HEK293 (cell line): Measurements from ENCODE around the gene MPP4.

Experiments
- CTCF ChIA-PET: fragments of 350-600 bp; formaldehyde crosslinking; extraction: SDS; loops from one replicate; lab custom pipeline; 2021; ENCODE audit warnings: antibody characterized with exemption; lab: Yijun Ruan, JAX
- POLR2A ChIA-PET: fragments of 300-600 bp; formaldehyde crosslinking; extraction: SDS; loops from one replicate; lab custom pipeline; 2020; ENCODE audit warnings: antibody characterized with exemption, inconsistent platforms; lab: Yijun Ruan, JAX
- H3K27ac ChIP-seq: fragments of 200-500 bp; sonication (Bioruptor generic); 2 replicates; pipeline ENCODE4 v1.5.1; 2014; ENCODE audit warnings: low read depth, low read length, control low read depth, inconsistent platforms; ENCODE audit errors: extremely low read depth
- H3K36me3 ChIP-seq, 2 experiments: fragments of 200-500 bp in 1 of 2; sonication (Bioruptor generic) in 1 of 2; 1 replicate in 1 of 2; 2 replicates in 1 of 2; pipeline ENCODE4 v1.5.1; 2014 to 2017; ENCODE audit warnings: inconsistent platforms in 2 of 2, low read length in 2 of 2; ENCODE audit not compliant: control insufficient read depth in 2 of 2, insufficient read depth in 1 of 2
- H3K4me1 ChIP-seq: fragments of 200-500 bp; sonication (Bioruptor generic); 2 replicates; pipeline ENCODE4 v1.5.1; 2014; ENCODE audit warnings: mild to moderate bottlenecking, low read length, inconsistent platforms; ENCODE audit not compliant: control insufficient read depth, insufficient read depth
- H3K4me3 ChIP-seq: 2 replicates; pipeline ENCODE4 v1.5.1; 2011; ENCODE audit warnings: low read depth, mild to moderate bottlenecking, control low read depth, low read length, moderate library complexity
- H3K9me3 ChIP-seq: fragments of 200-500 bp; sonication (Bioruptor generic); 2 replicates; pipeline ENCODE4 v1.5.1; 2014; ENCODE audit warnings: low read depth, low read length, inconsistent platforms; ENCODE audit not compliant: control insufficient read depth, insufficient read depth
- GLIS2 ChIP-seq: fragments of 450-650 bp; formaldehyde crosslinking; IDR thresholded peaks from 2 replicates; pipeline ENCODE4 v1.5.1; 2016; ENCODE audit warnings: missing biosample characterization, missing genetic modification characterization
- HOXA7 ChIP-seq: sonication (generic); formaldehyde crosslinking; IDR thresholded peaks from 2 replicates; pipeline ENCODE4 v1.8.1; 2022; ENCODE audit warnings: missing genetic modification reagents, borderline replicate concordance
- IKZF3 ChIP-seq: fragments of 450-650 bp; IDR thresholded peaks from 2 replicates; pipeline ENCODE4 v1.5.0; 2018; ENCODE audit warnings: missing biosample characterization, mild to moderate bottlenecking, missing genetic modification characterization, moderate library complexity
- KLF16 ChIP-seq: fragments of 450-650 bp; formaldehyde crosslinking; IDR thresholded peaks from 2 replicates; pipeline ENCODE4 v1.5.1; 2017; ENCODE audit warnings: missing biosample characterization, missing genetic modification characterization
- KLF8 ChIP-seq: fragments of 450-650 bp; formaldehyde crosslinking; IDR thresholded peaks from 2 replicates; pipeline ENCODE4 v1.5.1; 2016; ENCODE audit warnings: missing biosample characterization, missing genetic modification characterization
- KLF9 ChIP-seq: fragments of 450-650 bp; formaldehyde crosslinking; IDR thresholded peaks from 2 replicates; pipeline ENCODE4 v1.5.1; 2016; ENCODE audit warnings: missing biosample characterization, missing genetic modification characterization, low read depth
- MYNN ChIP-seq: fragments of 450-650 bp; formaldehyde crosslinking; IDR thresholded peaks from 2 replicates; pipeline ENCODE4 v1.5.1; 2016; ENCODE audit warnings: missing biosample characterization, missing genetic modification characterization, borderline replicate concordance
- REPIN1 ChIP-seq: fragments of 450-650 bp; formaldehyde crosslinking; IDR thresholded peaks from 2 replicates; pipeline ENCODE4 v1.5.1; 2017; ENCODE audit warnings: missing biosample characterization, missing genetic modification characterization, low read depth
- SALL2 ChIP-seq: fragments of 450-650 bp; formaldehyde crosslinking; IDR thresholded peaks from 2 replicates; pipeline ENCODE4 v1.5.0; 2017; ENCODE audit warnings: missing biosample characterization, mild to moderate bottlenecking, missing genetic modification characterization, borderline replicate concordance
- WT1 ChIP-seq: fragments of 450-650 bp; formaldehyde crosslinking; IDR thresholded peaks from 2 replicates; pipeline ENCODE4 v1.5.1; 2016; ENCODE audit warnings: missing biosample characterization, missing genetic modification characterization
- ZNF169 ChIP-seq: fragments of 450-650 bp; formaldehyde crosslinking; IDR thresholded peaks from 2 replicates; pipeline ENCODE4 v1.5.1; 2016; ENCODE audit warnings: missing biosample characterization, missing genetic modification characterization
- ZNF2 ChIP-seq: fragments of 450-650 bp; formaldehyde crosslinking; IDR thresholded peaks from 2 replicates; pipeline ENCODE4 v1.5.1; 2016; ENCODE audit warnings: missing biosample characterization, missing genetic modification characterization
- ZNF202 ChIP-seq: fragments of 450-650 bp; formaldehyde crosslinking; IDR thresholded peaks from 2 replicates; pipeline ENCODE4 v1.5.1; 2016; ENCODE audit warnings: missing biosample characterization, missing genetic modification characterization, borderline replicate concordance
- ZNF23 ChIP-seq: fragments of 450-650 bp; formaldehyde crosslinking; IDR thresholded peaks from 2 replicates; pipeline ENCODE4 v1.5.1; 2016; ENCODE audit warnings: missing biosample characterization, missing genetic modification characterization, borderline replicate concordance
- ZNF341 ChIP-seq: fragments of 450-650 bp; formaldehyde crosslinking; IDR thresholded peaks from 2 replicates; pipeline ENCODE4; 2016; ENCODE audit warnings: low read depth, missing biosample characterization, missing genetic modification characterization
- ZNF555 ChIP-seq: fragments of 450-650 bp; formaldehyde crosslinking; conservative IDR thresholded peaks from 2 replicates; pipeline ENCODE4 v1.5.1; 2017; ENCODE audit warnings: missing biosample characterization, mild to moderate bottlenecking, missing genetic modification characterization, inconsistent platforms
- ZNF560 ChIP-seq: fragments of 450-650 bp; formaldehyde crosslinking; IDR thresholded peaks from 2 replicates; pipeline ENCODE4 v1.5.1; 2017; ENCODE audit warnings: missing biosample characterization, missing genetic modification characterization, borderline replicate concordance
- ZNF585B ChIP-seq: fragments of 450-650 bp; formaldehyde crosslinking; IDR thresholded peaks from 2 replicates; pipeline ENCODE4 v1.5.1; 2016; ENCODE audit warnings: missing biosample characterization, missing genetic modification characterization
- ZNF792 ChIP-seq: fragments of 450-650 bp; formaldehyde crosslinking; IDR thresholded peaks from 2 replicates; pipeline ENCODE4 v1.5.1; 2016; ENCODE audit warnings: missing biosample characterization, missing genetic modification characterization
- TF ChIP-seq, protein P1 (sequence below): fragments of 450-650 bp; formaldehyde crosslinking; IDR thresholded peaks from 2 replicates; pipeline ENCODE4 v1.5.1; 2016; ENCODE audit warnings: missing biosample characterization, missing genetic modification characterization
- TF ChIP-seq, protein P2 (sequence below): fragments of 450-650 bp; formaldehyde crosslinking; IDR thresholded peaks from 2 replicates; pipeline ENCODE4 v1.5.1; 2017; ENCODE audit warnings: missing biosample characterization, mild to moderate bottlenecking, missing genetic modification characterization, moderate library complexity
- TF ChIP-seq, protein P3 (sequence below): fragments of 450-650 bp; formaldehyde crosslinking; IDR thresholded peaks from 2 replicates; pipeline ENCODE4 v1.5.1; 2017; ENCODE audit warnings: missing biosample characterization, missing genetic modification characterization
- TF ChIP-seq, protein P4 (sequence below): fragments of 450-650 bp; formaldehyde crosslinking; IDR thresholded peaks from 2 replicates; pipeline ENCODE4; 2016; ENCODE audit warnings: missing biosample characterization, missing genetic modification characterization

The MPP4 gene

DNA sequence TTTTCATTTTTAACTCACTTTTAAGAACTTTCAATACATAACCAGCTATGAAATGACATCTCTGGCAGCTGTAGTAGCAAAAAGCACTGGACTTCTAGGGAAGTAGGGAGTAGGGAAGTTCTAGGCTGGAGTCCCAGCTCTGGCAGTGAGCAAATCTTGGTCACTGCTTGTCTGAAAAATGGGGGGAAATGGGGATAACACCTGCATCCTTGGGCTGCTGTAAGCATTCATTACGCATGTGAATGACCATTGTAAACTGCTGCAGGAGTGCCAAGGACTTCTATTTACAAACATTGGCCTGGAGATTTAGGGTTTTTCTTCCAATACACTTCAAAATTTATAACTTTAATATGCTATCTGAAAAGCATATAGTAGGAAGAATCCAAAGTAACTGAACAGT is 972 bp upstream of the MPP4 start:
- no peaks in the 10 kb centered on the region for H3K4me1 ChIP-seq
- no peak for TF ChIP-seq HOXA7
- TF ChIP-seq, protein P1, sequence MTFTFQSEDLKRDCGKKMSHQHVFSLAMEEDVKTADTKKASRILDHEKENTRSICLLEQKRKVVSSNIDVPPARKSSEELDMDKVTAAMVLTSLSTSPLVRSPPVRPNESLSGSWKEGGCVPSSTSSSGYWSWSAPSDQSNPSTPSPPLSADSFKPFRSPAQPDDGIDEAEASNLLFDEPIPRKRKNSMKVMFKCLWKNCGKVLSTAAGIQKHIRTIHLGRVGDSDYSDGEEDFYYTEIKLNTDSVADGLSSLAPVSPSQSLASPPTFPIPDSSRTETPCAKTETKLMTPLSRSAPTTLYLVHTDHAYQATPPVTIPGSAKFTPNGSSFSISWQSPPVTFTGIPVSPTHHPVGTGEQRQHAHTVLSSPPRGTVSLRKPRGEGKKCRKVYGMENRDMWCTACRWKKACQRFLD (tag by site-specific recombination), result no peak
- no peaks in the 10 kb centered on the region for H3K9me3 ChIP-seq
- CTCF ChIA-PET, result no interaction called here
- POLR2A ChIA-PET, result no interaction called here
- no peak overlapping the region for H3K4me3 ChIP-seq
- H3K27ac ChIP-seq, result no peak overlapping the region
- peaks cover 14 to 33% of the 10 kb centered on the region in 2 experiments for H3K36me3 ChIP-seq

DNA sequence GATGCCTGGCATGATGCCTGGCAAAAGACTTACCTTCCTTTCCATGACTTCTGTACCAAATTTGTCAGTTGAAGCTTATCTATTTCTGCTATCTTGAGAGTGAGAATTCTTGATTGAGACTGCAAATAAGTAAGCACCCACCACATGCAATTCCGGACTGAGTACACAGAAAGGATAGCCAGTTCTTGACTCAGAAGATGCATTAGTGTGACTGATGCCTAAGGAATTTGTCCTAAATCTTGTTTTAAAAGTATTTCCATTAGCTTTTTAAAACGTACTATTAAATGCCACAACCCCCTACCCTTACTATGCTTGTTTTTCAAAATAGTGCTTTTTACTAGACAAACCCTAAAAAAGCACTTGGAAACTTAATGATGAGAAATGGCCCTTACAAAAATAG is 545 bp downstream of the MPP4 start:
- Histone ChIP-seq H3K9me3 (no peaks in the 10 kb centered on the region), H3K27ac (no peak overlapping the region), H3K4me3 (no peak overlapping the region), H3K36me3 (peaks cover 5 to 24% of the 10 kb centered on the region in 2 experiments; a peak in 2 of 3 replicates), H3K4me1 (no peaks in the 10 kb centered on the region)
- POLR2A ChIA-PET, result interaction anchor here (0.8 kb wide), 1 partner anchor 16 kb away, joined by 3 read pairs; no protein-coding TSS in a partner anchor
- CTCF ChIA-PET, result interaction anchor here (0.9 kb wide), 1 partner anchor 18 kb away, joined by 5 read pairs; no protein-coding TSS in a partner anchor
- TF ChIP-seq ZNF169 (tag by site-specific recombination) (no peak), IKZF3 (no peak), SALL2 (tag by site-specific recombination) (no peak), ZNF341 (tag by site-specific recombination) (no peak), GLIS2 (tag by site-specific recombination) (no peak), ZNF202 (tag by site-specific recombination) (no peak), MYNN (tag by site-specific recombination) (no peak)
- TF ChIP-seq, protein P2, sequence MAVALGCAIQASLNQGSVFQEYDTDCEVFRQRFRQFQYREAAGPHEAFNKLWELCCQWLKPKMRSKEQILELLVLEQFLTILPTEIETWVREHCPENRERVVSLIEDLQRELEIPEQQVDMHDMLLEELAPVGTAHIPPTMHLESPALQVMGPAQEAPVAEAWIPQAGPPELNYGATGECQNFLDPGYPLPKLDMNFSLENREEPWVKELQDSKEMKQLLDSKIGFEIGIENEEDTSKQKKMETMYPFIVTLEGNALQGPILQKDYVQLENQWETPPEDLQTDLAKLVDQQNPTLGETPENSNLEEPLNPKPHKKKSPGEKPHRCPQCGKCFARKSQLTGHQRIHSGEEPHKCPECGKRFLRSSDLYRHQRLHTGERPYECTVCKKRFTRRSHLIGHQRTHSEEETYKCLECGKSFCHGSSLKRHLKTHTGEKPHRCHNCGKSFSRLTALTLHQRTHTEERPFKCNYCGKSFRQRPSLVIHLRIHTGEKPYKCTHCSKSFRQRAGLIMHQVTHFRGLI (tag by site-specific recombination), result no peak
- TF ChIP-seq, all 188 proteins: peak for 0

- Histone ChIP-seq H3K36me3 (peaks cover 0 to 8% of the 10 kb centered on the region in 2 experiments; a peak in 1 of 3 replicates), H3K9me3 (no peaks in the 10 kb centered on the region), H3K4me1 (no peaks in the 10 kb centered on the region), H3K27ac (no peak overlapping the region), H3K4me3 (no peak overlapping the region)
- TF ChIP-seq IKZF3 (no peak), WT1 (tag by site-specific recombination) (no peak), ZNF792 (tag by site-specific recombination) (no peak), KLF8 (tag by site-specific recombination) (no peak), ZNF23 (tag by site-specific recombination) (no peak), ZNF555 (no peak), KLF16 (no peak), ZNF2 (no peak), REPIN1 (tag by site-specific recombination) (no peak), KLF9 (no peak), ZNF560 (tag by site-specific recombination) (no peak), ZNF585B (tag by site-specific recombination) (no peak)
- TF ChIP-seq, protein P3, sequence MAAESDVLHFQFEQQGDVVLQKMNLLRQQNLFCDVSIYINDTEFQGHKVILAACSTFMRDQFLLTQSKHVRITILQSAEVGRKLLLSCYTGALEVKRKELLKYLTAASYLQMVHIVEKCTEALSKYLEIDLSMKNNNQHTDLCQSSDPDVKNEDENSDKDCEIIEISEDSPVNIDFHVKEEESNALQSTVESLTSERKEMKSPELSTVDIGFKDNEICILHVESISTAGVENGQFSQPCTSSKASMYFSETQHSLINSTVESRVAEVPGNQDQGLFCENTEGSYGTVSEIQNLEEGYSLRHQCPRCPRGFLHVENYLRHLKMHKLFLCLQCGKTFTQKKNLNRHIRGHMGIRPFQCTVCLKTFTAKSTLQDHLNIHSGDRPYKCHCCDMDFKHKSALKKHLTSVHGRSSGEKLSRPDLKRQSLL, result no peak
- TF ChIP-seq, protein P2 (tag by site-specific recombination), result no peak
- TF ChIP-seq, protein P4, sequence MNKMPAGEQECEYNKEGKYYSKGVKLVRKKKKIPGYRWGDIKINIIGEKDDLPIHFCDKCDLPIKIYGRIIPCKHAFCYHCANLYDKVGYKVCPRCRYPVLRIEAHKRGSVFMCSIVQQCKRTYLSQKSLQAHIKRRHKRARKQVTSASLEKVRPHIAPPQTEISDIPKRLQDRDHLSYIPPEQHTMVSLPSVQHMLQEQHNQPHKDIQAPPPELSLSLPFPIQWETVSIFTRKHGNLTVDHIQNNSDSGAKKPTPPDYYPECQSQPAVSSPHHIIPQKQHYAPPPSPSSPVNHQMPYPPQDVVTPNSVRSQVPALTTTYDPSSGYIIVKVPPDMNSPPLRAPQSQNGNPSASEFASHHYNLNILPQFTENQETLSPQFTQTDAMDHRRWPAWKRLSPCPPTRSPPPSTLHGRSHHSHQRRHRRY (tag by site-specific recombination), result no peak
- POLR2A ChIA-PET, result no interaction called here
- CTCF ChIA-PET, result no interaction called here
These were observed 2.2 kb downstream of the MPP4 start for GRCh38 chr2:201696151-201696659.
